CD4-positive, alpha-beta T cell treated with Interferon gamma for 1 hour (primary cell): ENCODE measurements around the gene PRRC2B.
A peak's percentile ranks its signal among the peaks of the same experiment; 100 is the strongest.
"Not testable (repeated sequence)": the region's sequence is repeated elsewhere in the genome, so short reads cannot be mapped to it uniquely, and the experiment has no call there.

ENCODE experiments used
- DNase-seq: peaks from one replicate; pipeline ENCODE4 v3.0.0-alpha.2; 2020

PRRC2B gene

DNA sequence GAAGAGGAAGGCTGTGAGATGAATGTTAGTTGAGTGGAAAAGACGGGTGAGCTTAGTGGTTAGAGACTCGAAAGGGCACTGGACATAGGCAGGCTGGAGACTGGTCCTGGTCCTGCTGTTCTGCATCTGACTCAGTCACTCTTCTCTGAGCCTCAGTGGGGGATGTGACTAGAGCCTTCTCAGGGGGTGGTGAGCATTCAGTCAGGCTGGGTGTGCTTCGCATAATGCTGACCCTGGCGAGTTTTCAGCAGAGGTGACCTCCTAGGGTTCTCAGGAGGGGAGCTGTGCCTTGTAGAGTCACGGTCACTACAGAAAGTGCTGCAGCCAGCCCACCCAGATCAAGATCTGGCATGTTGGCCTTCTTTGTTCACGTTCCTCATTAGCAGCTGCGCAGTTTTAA lies 44.3 kb downstream of the PRRC2B start:
- DNase-seq, result no peak

DNA sequence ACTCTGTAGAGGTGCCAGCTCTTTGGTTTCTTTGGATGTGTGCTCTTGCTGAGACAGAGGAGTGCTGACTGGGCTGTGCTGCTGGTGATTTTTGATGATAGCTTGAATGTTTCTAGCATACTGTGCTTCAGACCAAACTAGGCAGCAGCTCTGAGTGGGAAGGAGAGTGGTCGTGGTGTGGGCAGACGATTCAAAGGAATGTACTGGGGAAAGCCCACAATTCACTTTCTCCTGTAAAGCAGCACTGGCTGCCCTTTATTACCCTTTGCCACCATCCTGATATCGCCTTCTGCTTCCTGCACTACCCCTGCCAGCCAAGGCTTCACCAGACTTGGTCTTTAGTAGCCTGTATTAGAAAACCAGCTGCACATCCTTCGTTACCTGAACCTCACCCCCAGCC lies 45.3 kb downstream of the PRRC2B start:
- DNase-seq, result no peak

DNA sequence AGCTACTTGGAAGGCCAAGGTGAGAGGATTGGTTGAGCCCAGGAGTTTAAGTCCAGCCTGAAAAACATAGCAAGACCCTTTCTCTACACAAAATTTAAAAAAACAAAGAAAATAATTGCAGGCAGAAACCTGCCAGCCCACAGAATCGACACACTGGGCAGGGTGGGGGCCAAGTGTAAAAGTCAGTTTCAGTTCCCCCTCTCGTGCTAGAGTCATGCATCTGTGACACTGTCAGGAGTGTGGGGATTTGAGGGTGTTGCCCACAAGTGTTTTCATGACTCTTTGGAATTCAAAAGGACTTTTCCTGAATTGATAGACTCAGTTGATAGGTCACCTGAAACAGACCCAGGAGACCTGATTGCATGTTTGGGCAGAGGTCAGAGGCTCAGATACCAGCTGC lies 47.6 kb downstream of the PRRC2B start:
- peak; percentile 35 for DNase-seq

DNA sequence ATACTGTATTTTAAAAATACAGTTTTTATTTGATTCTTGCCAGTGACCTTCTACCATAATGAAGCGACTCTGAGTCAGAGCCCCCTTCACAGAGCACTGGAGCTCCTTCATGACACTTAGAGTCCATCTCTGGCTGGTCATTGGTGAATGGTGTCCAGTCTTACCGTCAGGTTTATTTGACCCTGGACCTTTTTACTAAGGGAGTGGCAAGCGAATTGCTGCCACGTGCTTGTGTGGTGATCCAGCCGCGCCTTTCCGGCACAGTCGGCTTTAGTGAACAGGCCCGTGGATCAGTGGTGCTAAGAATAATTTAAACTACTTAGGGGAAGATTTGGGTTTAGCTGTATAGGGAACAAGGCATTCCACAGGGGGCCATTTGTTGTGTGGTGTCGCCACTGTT lies 48.5 kb downstream of the PRRC2B start:
- DNase-seq, result no peak

DNA sequence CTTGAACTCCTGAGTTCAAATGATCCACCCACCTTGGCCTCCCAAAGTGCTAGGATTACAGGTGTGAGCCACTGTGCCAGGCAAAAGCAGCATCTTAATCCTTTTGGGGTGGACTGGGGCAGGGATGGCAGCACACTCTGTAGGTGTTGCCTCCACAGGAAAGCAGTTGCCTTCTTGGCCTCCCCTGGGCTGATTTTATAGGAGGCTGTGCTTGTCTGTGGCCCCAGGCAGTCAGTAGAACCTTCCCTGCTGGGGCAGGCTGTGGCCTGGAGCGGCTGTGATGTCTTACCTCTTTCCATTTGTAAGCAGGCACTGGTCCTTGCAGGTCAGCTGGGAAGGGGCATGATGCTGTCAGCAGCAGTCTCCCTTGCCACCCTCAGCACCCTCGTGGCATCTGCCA lies 49.8 kb downstream of the PRRC2B start:
- no peak for DNase-seq

DNA sequence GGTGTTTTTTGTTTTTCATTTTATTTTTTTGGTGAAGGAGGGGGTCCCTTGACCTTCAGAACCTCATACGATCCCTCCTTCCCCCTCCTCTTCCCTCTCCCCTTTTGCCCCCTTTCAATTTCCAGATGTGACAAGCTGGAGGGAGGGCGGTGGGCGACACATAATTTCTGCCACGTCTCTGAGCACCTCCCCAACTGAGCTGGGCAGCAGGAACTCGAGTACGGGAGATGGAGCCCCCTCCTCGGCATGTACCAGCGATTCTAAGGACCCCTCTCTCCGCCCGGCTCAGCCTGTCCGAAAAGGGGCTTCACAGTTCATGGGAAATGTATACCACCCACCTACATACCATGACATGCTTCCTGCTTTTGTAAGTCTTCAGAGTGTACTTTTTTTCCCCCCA lies 52.4 kb downstream of the PRRC2B start:
- DNase-seq, result no peak

DNA sequence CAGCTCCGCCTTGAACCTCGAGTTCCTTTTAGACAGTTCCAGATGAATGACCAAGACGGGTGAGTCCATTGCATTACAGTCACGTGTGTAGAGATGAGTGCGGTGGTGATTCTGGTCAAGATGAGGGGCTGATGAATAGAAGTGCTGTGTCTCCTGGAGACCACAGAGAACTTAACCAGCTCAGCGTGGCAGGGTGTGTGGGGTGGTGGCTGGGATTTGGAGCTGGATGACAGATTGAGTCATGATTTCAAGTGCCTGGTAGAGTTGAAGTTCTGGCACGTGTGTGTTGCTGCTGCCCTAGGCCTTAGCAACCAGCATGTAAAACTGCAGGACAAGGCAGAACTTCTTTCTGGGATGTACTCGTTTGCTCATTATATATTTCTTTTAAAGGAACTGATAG lies 53.3 kb downstream of the PRRC2B start:
- DNase-seq, result no peak

DNA sequence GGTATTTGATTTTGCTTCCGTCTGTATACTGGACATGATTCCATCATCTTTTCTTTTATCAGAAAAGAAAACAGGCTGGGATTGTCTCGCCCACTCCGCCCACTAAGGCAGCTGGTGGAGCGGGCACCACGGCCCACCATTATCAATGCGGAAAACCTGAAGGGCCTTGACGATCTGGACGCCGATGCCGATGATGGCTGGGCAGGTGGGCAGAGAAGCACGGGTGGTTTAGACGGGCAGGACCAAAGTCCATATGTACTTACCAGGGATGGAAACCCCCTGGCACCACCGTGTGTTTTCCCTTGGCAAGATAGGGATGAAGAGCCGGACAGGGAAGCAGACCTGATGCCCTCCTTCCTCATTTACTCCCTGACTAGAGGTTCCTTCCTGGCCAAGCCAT lies 53.7 kb downstream of the PRRC2B start:
- no peak for DNase-seq

DNA sequence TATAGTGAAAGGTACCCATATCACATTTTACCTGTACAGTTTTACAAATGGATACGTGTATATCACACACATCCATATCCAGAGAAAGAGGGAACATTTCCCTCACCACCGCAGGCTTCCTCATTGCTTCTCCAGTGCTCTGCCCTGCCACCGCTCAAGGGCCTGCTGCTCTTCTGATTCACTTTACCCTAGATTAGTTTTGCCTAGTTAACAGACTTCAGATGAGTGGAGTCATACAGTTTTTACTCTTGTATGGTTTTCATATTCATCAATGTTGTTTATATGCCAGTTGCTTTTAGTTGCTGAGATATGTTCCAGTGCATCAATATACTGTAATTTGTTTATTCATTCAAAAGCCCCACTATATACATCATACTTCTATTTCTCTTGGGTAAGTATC lies 54.9 kb downstream of the PRRC2B start:
- DNase-seq, result no peak

DNA sequence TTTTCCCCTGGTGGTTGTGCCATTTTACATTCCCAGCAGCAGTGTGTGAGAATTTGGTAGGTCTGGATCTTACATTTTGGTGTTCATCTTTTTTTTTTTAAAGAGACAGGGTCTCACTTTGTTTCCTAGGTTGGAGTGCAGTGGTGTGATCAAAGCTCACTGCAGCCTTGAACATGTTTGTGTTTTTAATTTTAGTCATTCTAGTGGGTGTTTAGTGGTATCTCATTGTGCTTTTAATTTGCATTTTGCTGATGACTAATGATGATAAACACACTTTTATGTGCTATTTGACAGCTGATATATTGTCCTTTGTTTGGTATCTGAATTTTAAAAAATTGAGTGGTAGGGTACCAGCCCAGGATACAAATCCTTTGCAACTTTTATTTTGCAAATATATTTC lies 55.4 kb downstream of the PRRC2B start:
- no peak for DNase-seq

DNA sequence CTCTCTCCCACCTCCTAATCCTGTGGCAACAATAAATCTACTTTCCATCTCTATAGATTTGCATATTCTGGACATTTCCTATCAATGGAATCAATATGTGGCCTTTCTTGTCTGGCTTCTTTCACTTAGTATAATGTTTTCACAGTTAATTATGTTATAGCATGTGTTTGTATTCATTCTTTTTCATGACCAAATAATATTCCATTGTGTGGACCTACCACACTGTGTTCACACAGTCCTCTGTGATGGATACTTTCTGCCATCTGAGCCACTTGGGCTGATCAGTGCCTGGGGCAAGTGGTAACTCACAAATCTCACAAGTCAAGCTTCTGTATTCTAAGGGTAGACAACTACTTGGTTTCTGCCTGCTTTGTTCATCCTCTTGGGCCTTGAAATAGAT lies 60.1 kb downstream of the PRRC2B start:
- DNase-seq, result no peak

DNA sequence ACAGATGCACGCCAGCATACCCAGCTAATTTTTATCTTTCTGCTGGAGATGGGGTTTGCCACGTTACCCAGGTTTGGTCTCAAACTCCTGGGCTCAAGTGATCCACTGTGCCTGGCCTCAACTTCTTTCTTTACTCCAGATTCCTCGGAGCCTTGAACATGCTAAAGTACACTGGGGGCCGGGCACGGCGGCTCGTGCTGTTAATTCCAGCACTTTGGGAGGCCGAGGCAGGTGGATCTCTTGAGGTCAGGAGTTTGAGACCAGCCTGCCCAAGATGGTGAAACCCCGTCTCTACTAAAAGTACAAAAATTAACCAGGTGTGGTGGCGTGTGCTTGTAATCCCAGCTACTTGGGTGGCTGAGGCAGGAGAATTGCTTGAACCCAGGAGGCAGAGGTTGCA lies 61.8 kb downstream of the PRRC2B start:
- DNase-seq, result not testable (repeated sequence)

DNA sequence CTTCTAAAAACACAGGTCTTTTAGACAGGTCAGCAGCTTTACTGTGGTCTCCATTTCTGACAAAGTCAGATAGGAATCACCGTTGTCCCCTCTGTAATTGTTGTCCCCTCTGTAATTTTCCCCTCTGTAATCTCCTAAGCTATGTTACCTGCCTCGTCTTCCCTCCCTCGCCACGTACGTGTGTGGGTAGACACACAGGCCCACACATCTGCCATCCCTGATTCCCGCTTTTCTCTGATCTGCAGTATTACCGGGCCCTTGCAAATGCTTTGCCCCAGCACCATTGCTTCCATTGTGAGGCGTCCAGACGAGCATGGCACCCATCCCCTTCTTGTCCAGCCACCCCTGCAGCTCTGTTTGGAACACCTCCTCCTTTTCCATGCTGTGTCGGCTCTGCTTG lies 63.9 kb downstream of the PRRC2B start:
- no peak for DNase-seq

DNA sequence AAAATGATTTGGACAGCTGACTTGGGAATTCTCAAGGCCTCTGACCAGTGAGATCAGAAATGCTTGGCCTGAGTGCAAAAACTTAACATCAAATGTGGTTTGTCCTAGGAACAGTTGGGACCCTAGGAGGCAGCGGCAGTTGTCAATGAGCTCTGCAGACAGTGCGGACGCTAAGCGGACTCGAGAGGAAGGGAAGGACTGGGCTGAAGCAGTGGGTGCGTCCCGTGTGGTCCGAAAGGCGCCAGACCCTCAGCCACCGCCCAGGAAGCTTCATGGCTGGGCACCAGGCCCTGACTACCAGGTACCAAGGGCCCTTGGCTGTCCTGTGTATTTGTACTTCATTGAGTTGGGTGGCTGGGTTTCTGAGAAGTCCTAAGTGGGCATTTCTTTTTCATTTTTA lies 65.2 kb downstream of the PRRC2B start:
- no peak for DNase-seq

DNA sequence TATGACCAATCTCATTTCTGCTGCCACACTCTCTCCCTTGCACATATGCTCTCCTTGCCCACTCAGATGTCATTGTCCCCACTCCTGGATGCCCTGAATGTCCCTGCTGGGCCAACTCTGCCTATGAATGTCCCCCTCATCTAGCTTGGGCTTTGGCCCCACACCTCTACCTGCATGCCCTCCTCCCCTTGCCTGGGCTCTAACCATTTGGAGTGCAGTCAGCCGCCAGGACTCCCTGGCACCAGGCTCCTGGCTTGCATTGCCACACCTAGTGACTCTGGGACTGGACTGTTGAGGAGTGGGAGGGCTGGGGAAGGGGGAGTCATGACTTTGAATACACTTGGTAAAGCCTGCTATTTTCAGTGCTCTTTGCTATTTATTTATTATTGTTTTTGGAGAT lies 67.3 kb downstream of the PRRC2B start:
- no peak for DNase-seq

DNA sequence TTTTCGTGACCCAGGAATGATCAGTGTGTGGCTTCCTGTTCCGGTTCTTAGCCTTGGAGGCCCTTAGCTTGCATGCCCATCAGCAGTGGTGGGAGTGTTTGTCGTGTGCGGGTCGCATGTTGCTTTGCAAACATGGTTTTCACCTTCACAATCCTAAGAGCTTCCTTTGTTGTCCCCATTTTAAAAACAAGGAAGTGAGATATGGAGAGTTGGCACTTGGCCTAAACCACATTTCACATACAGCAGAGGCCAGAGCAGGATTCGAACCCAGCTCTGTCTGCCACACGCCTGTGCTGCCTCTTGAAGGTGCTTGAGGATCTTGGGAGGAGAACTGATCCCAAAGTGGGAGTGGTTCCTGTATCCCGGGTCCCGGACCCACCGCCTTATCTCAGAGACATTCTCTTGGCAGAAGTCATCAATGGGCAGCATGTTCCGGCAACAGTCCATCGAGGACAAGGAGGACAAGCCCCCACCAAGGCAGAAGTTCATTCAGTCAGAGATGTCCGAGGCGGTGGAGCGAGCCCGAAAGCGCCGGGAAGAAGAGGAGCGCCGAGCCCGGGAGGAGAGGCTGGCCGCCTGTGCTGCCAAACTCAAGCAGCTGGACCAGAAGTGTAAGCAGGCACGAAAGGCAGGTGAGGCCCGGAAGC lies 70.6 kb downstream of the PRRC2B start:
- DNase-seq, result no peak

DNA sequence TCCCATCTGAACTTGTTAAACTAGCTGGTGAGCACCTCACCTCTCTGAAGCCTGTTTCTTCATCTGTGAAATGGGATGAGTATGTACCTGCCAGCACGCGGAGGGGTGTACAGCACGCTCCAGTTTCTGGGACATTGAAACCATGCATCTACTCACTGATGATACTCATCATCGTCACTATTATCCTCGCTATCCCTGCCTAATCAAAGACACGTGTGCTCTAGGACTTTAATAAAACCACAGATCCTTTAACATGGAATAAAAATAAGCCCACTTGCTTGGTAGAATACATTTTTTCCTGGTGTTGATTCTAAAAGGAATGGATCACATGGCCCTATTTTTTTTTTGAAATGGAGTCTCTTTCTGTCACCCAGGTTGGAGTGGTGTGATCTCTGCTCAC lies 71.5 kb downstream of the PRRC2B start:
- no peak for DNase-seq

DNA sequence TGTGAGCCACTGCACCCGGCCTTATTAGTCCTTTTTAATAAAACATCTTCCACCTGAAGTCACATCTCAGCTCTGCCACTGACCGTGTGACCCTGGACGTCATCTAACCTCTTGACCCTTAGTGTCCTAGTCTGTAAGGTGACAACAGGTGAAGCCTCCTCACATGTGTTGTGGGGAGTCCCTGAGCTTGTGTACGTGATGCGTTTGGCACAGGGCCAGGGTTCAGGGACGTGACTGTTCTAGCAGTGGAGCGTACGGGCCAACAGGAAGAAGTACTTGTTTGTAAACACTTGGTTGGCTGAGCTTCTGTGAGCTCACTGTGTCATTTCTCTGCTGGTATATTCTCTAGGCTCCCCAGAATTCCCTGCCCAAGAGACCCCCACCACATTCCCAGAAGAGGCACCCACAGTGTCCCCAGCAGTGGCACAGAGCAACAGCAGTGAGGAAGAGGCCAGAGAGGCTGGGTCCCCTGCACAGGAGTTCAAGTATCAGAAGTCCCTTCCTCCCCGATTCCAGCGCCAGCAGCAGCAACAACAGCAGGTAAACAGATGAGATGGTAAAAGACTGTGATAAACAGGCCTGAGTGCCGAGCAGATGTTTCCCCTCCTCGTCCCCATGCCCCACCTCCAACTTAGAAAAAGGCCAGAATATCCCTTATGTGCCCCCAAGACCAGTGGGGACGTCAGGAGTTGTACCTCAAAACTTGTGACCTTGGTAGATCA lies 73.5 kb downstream of the PRRC2B start:
- no peak for DNase-seq

DNA sequence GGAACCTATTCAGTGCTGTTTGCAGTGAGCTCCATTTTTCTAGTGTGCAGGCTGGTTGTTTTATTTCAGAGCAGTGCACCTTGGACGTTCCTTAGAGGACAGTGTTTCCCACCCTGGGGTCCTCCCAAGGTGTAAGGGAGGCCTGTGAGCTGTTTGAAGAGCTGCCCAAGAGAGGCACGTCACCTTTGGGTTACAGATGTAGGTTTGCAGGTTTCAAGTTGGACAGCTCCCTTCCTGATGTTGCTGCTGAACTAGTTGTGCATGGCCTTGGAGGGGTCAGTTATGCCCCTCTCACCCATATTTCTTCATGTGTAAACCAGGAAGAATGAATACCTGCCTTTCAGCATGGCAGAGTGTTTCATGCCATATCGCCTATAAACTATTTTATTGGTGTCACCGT lies 74.1 kb downstream of the PRRC2B start:
- no peak for DNase-seq

DNA sequence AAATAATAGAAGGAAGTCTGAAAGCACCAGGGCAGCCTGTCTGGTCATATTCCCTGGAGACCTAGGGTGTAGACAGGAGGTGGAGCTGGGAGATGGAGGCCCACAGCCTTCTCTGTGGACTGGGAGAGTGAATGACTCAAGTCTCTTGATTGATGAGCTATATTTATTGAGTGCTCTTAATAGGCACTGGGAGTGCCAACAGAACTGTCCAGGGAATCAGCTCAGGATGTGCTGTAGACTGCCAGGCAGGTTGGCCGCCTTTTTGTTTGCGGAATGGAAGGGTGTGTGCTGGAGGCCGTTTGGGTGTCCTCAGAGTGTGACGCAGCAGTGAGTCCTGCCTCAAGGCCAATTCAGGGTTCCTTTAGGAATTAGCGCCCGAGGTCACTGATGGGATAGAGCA lies 75.5 kb downstream of the PRRC2B start:
- no peak for DNase-seq

DNA sequence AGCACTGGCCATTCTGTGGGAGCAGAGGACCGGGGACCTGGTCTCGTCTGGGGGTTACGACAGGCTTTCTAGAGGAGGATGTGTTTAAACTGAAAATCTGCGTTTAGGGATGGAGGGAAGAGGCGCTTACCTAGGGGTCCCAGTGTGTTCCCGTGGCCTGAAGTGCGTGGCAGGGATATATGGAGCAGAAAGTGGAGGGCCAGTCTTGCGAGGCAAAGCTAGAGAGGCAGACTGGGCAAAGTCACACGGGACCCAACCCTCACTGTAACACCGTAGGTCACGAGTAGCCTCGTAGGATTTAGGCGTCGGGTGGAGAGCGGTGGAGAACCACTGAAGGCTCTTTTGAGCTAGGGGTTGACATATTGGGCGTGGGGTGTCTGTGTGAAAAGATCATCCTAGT lies 76.1 kb downstream of the PRRC2B start:
- no peak for DNase-seq

DNA sequence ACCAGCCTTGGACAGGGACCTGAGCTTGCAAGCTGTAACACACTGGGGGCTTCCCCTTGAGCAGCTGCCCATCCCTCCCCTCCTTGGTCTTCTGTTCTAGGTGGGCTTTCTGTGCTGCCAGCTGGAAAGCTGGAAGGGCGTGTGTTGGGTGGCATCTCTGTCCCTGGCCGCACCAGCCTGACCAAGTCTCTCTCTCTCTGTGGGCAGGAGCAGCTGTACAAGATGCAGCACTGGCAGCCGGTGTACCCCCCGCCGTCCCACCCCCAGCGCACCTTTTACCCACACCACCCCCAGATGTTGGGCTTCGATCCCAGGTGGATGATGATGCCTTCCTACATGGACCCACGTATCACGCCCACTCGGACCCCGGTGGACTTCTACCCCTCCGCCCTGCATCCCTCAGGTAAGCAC lies 76.7 kb downstream of the PRRC2B start:
- DNase-seq, result no peak

DNA sequence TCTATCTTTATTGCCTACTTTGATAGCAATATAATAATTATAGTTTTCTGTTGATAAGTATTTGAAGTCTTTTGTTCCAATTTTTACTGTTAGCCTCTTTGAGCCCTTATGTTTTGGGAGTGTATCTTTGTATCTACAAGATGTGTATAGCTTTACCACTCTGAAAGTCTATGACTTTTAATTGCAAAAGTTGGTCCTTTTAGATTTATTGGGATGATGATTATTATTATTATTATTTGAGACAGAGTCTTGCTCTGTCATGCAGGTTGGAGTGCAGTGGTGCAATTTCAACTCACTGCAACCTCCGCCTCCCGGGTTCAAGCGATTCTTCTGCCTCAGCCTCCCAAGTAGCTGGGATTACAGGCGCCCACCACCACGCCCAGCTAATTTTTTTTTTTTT lies 78.2 kb downstream of the PRRC2B start:
- DNase-seq, result not testable (repeated sequence)

DNA sequence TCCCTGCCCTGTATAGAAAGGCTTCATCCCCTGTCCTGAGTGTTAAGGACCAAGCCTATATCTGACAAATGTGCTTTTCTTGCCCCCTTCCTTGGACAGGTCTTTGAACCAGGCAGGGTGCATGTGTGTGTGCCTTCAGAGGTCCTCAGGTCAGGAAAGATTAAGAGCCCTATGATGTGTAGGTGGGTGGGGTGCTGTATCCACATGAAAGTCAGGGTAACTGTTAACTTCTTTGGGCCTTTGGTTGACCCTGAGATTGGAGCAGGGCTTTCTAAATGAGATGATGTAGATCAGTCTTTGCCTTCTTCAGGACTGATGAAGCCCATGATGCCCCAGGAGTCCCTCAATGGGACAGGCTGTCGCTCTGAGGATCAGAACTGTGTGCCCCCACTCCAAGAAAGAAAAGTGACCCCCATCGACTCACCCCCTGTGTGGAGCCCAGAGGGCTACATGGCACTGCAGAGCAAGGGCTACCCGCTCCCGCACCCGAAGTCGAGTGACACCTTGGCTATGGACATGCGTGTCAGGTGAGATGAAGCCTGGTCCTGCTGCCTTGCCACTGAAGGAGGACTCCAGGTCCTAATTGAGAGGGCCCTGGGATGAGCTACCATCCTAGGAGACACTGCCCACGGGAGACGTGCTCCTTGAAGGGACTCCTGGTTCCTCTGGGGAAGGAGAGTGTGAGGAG lies 79.5 kb downstream of the PRRC2B start:
- no peak for DNase-seq

DNA sequence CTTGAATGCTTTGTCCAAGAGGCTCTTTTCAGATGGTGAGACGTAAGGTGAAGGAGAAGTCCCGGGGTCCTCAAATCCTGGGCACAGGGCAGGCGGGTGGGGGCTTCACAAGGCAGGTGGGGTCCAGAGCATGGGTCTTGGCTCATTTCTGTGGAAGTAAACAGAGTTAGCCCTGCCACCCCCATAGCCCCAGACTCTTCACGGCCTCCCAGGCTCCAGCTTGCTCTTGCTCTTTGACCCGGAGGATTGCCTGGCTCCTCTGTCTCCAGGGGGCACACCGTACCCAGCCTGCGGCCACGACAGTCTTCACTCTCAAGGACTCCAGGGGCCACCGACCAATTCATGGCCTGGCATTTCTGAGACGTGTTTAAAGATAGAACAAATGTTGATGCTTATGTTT lies 80.0 kb downstream of the PRRC2B start:
- no peak for DNase-seq
